NCI-H1048 (cell line): ENCODE measurements around the gene VPS54.

Experiments used
- DNase-seq: peaks from one replicate; lab custom pipeline; 2025; lab: John Stamatoyannopoulos, UW

VPS54 gene

DNA sequence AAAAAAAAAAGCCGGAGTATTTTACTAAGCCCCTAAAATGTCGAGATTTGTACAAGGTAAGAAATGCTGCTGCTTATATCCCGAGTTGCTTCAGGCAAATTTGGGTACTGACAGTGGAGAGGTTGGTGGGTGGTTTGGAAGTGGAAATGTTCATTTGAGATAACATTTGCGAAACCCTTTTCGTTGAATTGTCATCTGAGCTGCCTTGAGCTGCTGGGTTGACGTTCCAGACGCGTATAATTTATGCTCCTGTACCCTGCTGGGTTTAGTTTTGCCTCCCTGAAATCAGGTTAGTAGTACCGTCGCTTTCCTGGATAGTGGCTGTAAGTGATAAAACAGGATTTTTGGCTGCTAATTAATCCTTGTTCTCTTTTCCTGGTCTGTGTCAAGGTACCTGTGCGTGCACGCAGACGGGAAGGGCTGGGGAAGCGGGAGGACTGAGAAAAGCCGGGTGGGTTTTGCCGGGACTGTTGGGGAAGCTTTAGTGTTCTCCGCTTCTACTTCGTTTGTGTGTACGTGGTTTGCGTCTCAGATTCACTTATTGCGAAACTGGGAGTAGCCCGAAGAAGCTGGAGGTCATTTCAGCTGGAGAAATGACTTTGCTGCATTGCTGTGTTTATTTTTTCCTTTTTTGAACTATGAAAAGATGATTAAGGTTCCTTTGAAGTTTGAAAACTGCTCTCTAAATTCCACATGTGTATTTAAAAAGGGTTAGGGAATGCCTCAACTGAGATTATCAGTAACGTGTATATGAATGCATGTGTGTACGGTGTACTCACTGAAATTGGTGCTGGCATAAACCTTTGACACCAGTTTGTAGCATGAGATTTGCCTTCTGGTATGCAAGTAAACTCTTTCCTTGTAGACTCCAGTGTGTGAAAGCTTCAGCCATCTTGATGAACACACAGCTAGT is 176.8 kb downstream of the VPS54 start:
- no peak for DNase-seq
